UCSD-AML1 (cell line): Measurements from ENCODE around the gene TAB3.
A peak's percentile ranks its signal among the peaks of the same experiment; 100 is the strongest.

Source experiments
- DNase-seq: peaks from one replicate; lab custom pipeline; 2025; ENCODE audit not compliant: unreplicated experiment; lab: John Stamatoyannopoulos, UW

Gene TAB3

GRCh38 chrX:30889147-30890140 lies at the start of gene TAB3:
Gene TAB3, minus strand, starts transcription at chrX:30889254. Its CDS starts 29,666 bp downstream, at chrX:30859588.
- DNase-seq: peak; percentile 94

- DNase-seq: no peak
Measured at GRCh38 chrX:30938295-30938694, 49.2 kb upstream of the TAB3 start.

GRCh38 chrX:30935985-30936384 lies 46.9 kb upstream of the TAB3 start:
- DNase-seq: peak; percentile 15

- no peak for DNase-seq
Measured at GRCh38 chrX:30931920-30932319, 42.9 kb upstream of the TAB3 start.

- DNase-seq: no peak
Measured at GRCh38 chrX:30930679-30931078, 41.6 kb upstream of the TAB3 start.

- DNase-seq: no peak
Measured at GRCh38 chrX:30930143-30930542, 41.1 kb upstream of the TAB3 start.

GRCh38 chrX:30920271-30920670 lies 31.2 kb upstream of the TAB3 start:
- DNase-seq: no peak

- DNase-seq: no peak
Measured at GRCh38 chrX:30918480-30918879, 29.4 kb upstream of the TAB3 start.

GRCh38 chrX:30913492-30913891 lies 24.4 kb upstream of the TAB3 start:
- no peak for DNase-seq

GRCh38 chrX:30910124-30910860 lies 21.2 kb upstream of the TAB3 start:
- peak; percentile 52 for DNase-seq

- DNase-seq: no peak
Measured at GRCh38 chrX:30906726-30907125, 17.7 kb upstream of the TAB3 start.

GRCh38 chrX:30905321-30905720 lies 16.3 kb upstream of the TAB3 start:
- no peak for DNase-seq

- DNase-seq: no peak
Measured at GRCh38 chrX:30904632-30905031, 15.6 kb upstream of the TAB3 start.

GRCh38 chrX:30904186-30904585 lies 15.1 kb upstream of the TAB3 start:
- DNase-seq: no peak

GRCh38 chrX:30900227-30900626 lies 11.2 kb upstream of the TAB3 start:
- DNase-seq: no peak

GRCh38 chrX:30898886-30899285 lies 9.8 kb upstream of the TAB3 start:
- no peak for DNase-seq

- no peak for DNase-seq
Measured at GRCh38 chrX:30895370-30895769, 6.3 kb upstream of the TAB3 start.

GRCh38 chrX:30893206-30893605 lies 4.2 kb upstream of the TAB3 start:
- no peak for DNase-seq

- DNase-seq: no peak
Measured at GRCh38 chrX:30892591-30892990, 3.5 kb upstream of the TAB3 start.

GRCh38 chrX:30888526-30889146 lies 418 bp downstream of the TAB3 start:
- DNase-seq: peak; percentile 34

GRCh38 chrX:30887721-30888120 lies 1.3 kb downstream of the TAB3 start:
- no peak for DNase-seq

GRCh38 chrX:30887288-30887687 lies 1.8 kb downstream of the TAB3 start:
- DNase-seq: no peak
